SKM-1 (cell line): ENCODE results near the gene EDEM3.

Experiments used
- DNase-seq: peaks from one replicate; lab custom pipeline; 2025; ENCODE audit not compliant: unreplicated experiment; lab: John Stamatoyannopoulos, UW

The EDEM3 gene

GRCh38 chr1:184644771-184645170, 109.9 kb downstream of the EDEM3 start:
- no peak for DNase-seq

- DNase-seq: no peak
Measured at GRCh38 chr1:184643661-184644060, 111.0 kb downstream of the EDEM3 start.

DNA sequence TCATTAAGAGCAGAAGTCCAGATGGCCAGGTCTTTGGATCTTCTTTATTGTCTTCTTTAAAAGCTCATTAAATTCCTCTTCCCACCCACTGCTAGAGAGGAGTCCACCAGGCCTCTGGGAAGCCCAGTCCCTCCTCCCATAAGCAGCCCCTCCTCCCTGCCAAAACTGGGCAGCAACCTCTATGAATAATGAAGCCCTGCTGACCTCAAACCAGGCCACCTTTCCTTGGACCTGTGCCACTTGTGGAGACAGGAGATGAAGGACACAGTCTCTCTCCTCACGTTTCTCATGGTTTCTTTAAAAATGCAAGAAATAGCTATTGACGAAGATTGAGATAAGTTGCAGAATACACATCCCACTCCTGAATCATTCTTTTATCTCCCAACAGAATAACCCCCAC, 112.8 kb downstream of the EDEM3 start:
- no peak for DNase-seq

DNA sequence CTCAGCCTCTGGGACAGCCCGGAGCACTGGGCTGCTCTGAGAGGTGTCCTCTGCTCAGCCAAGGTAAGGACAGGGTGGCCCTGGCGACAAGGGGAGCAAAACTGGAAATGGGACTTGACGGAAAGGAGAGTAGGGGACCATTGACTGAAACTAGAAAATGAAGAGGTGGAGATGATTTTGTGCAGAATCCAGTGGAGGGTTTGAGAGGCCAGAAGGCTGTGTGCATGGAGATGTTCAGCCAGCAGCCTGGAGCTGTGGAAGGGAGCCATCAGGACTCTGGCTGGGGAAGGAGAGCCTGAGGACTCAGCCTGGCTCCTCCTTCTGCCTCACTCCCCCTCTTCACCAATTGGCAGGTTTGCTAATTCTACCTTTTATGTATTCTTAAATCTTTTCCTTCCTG, 114.2 kb downstream of the EDEM3 start:
- no peak for DNase-seq
